ENCODE data around the gene SNAPC1. TPM values are rescaled to one million over a fixed set of nuclear protein-coding genes. Genes with fewer than 3 reads are reported as not detected.
"Not testable (repeated sequence)": the region's sequence is repeated elsewhere in the genome, so short reads cannot be mapped to it uniquely, and the experiment has no call there.

The SNAPC1 gene
- total and polyA plus RNA-seq, 12 donors: 3.2 to 12.7 (median 7.5) TPM

DNA sequence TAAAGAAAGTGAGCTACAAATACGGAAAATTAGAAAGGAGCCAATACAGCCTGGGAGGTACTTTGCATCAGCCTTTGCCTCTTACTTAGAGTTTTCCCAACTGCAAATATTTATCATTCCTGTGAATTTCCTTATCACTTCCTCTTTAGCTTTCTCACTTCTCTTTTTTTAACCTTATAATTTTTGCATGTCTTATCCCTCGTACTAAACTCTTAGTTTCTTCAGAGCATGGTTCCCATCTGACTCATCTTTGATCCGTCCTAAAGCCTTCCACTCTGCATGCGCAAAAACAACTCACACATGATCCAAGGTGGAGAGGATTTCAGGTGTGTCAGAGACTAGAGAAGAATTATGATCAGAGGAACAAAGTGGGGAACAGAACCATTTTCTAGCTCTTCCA, 9.6 kb upstream of the SNAPC1 start:
- Histone ChIP-seq H3K27me3 (no peaks in the 10 kb centered on the region), H3K27ac (no peak overlapping the region), H3K9me3 (replicated peaks in 1 of 3) (no peaks in the 10 kb centered on the region), H3K4me3 (no peak overlapping the region), H3K36me3 (replicated peaks in 1 of 2) (peaks cover 0 to 12% of the 10 kb centered on the region in 2 donors), H3K4me1 (replicated peaks in 1 of 2) (peaks cover 0 to 21% of the 10 kb centered on the region in 2 donors)
- TF ChIP-seq, protein P1, sequence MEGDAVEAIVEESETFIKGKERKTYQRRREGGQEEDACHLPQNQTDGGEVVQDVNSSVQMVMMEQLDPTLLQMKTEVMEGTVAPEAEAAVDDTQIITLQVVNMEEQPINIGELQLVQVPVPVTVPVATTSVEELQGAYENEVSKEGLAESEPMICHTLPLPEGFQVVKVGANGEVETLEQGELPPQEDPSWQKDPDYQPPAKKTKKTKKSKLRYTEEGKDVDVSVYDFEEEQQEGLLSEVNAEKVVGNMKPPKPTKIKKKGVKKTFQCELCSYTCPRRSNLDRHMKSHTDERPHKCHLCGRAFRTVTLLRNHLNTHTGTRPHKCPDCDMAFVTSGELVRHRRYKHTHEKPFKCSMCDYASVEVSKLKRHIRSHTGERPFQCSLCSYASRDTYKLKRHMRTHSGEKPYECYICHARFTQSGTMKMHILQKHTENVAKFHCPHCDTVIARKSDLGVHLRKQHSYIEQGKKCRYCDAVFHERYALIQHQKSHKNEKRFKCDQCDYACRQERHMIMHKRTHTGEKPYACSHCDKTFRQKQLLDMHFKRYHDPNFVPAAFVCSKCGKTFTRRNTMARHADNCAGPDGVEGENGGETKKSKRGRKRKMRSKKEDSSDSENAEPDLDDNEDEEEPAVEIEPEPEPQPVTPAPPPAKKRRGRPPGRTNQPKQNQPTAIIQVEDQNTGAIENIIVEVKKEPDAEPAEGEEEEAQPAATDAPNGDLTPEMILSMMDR (IDR thresholded peaks at IDR 0.05): no peak
- no peak for TF ChIP-seq POLR2A (IDR thresholded peaks at IDR 0.05)
- intact Hi-C loops (cut with DNase I): no loop called here
- peak in 1 of 7 donors; percentile 47 for DNase-seq
- 56 to 78% (median 66%) methylated on average over 4 of the region's 4 CpGs for WGBS, 4 donors

DNA sequence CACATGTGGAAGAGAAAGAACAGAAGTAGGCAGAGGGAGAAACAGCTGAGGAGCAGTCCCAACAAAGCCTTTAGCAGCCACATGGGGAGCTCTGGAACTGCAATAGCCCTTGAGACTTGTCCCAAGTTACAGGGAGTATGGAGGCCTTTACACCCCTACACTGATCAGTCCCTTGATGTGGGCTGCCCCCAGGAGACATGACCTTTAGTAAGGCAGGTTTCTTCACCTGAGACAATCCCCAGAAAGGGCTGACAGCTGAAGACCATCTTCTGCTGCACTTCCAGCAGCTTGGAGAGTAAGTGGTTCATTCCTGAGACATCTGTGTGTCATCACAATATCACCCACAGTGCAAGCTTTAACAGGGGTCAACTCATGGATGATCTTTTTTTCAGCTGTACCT, 8.6 kb upstream of the SNAPC1 start:
- no peak overlapping the region for H3K4me3 ChIP-seq
- H3K4me1 ChIP-seq (replicated peaks in 1 of 2): peaks cover 0 to 21% of the 10 kb centered on the region in 2 donors
- no peak for TF ChIP-seq POLR2A (IDR thresholded peaks at IDR 0.05)
- TF ChIP-seq, protein P1 (IDR thresholded peaks at IDR 0.05): peak in 1 of 6 experiments; percentile 10
- H3K9me3 ChIP-seq (replicated peaks in 1 of 3): no peaks in the 10 kb centered on the region
- no peak overlapping the region for H3K27ac ChIP-seq
- peaks cover 0 to 2% of the 10 kb centered on the region in 2 donors for H3K36me3 ChIP-seq (replicated peaks in 1 of 2)
- intact Hi-C loops (cut with DNase I): no loop called here
- DNase-seq: peak in 1 of 7 donors; percentile 51
- no peaks in the 10 kb centered on the region for H3K27me3 ChIP-seq

DNA sequence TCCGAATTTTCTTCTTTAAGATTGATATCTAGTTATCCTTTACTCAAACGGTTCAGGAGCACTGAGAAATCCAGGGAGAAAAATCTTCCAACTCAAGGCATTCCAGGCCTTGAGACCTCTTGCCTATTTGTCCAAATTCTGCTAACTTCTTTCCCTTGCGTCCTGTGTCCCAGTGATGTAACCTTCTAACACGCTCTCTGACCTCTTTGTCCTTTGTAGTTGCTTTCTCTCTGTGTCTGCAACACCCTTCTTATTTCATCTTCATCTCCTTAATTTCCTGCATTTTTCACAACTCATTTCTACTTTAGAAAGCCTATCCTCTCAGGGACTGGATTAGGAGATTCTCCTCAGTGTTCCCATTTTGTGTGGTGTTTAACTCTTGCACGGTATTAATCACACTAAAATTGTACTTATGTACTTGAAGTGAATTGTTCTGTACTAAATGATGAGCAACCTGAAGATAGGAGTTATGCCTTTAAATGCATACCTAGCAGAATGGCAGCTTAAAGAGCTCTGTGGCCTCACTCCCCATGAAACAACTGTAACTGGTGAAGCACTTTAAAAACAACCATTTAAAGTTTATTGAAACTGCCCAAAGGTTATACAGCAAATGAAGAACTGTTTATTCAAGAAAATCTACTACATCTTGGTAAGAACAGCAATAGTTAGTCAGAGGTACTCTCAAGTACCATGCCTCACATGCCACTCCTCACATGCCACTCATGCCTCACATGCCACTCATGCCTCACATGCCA, 7.4 kb upstream of the SNAPC1 start:
- no peaks in the 10 kb centered on the region for H3K27me3 ChIP-seq
- H3K36me3 ChIP-seq (replicated peaks in 1 of 2): no peaks in the 10 kb centered on the region
- WGBS, 4 donors: 57 to 67% (median 65%) methylated on average over 5 of the region's 5 CpGs
- no peak overlapping the region for H3K27ac ChIP-seq
- no peaks in the 10 kb centered on the region for H3K9me3 ChIP-seq (replicated peaks in 1 of 3)
- H3K4me1 ChIP-seq (replicated peaks in 1 of 2): peaks cover 0 to 18% of the 10 kb centered on the region in 2 donors
- intact Hi-C loops (cut with DNase I): no loop called here
- H3K4me3 ChIP-seq: no peak overlapping the region
- DNase-seq: no peak
- TF ChIP-seq, protein P1 (IDR thresholded peaks at IDR 0.05): no peak
- no peak for TF ChIP-seq POLR2A (IDR thresholded peaks at IDR 0.05)

DNA sequence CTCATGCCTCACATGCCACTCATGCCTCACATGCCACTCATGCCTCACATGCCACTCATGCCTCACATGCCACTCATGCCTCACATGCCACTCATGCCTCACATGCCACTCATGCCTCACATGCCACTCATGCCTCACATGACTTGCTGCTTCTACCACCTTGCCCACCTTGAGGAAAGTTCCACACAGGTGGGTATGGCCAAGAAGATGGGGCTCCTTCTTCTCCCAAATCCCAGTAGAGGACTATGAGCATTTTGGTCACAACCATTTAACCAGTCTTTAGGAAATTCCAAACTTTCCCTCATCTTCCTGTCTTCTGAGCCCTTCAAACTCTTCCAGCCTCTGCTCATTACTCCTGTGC, 6.9 kb upstream of the SNAPC1 start:
- H3K9me3 ChIP-seq (replicated peaks in 1 of 3); H3K27ac ChIP-seq; intact Hi-C loops (cut with DNase I); H3K27me3 ChIP-seq; H3K36me3 ChIP-seq (replicated peaks in 1 of 2); H3K4me3 ChIP-seq; DNase-seq: not testable (repeated sequence)
- H3K4me1 ChIP-seq (replicated peaks in 1 of 2): peaks cover 0 to 14% of the 10 kb centered on the region in 2 donors

DNA sequence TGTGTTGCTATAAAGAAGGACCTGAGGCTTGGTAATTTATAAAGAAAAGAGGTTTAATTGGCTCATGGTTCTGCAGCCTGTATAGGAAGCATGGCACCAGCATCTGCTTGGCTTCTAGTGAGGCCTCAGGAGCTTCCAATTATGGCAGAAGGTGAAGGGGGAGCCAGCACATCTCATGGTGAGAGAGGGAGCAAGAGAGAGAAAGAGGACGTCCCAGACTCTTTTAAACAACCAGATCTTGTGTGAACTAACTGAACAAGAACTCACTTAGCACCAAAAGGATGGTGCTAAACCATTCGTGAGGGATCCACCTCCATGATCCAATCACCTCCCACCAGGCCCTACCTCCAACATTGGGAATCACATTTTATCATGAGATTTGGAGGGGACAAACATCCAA, 6.1 kb upstream of the SNAPC1 start:
- intact Hi-C loops (cut with DNase I): no loop called here
- TF ChIP-seq, protein P1 (IDR thresholded peaks at IDR 0.05): no peak
- no peak for TF ChIP-seq POLR2A (IDR thresholded peaks at IDR 0.05)
- H3K27me3 ChIP-seq: no peaks in the 10 kb centered on the region
- H3K4me3 ChIP-seq: no peak overlapping the region
- H3K4me1 ChIP-seq (replicated peaks in 1 of 2): peaks cover 0 to 9% of the 10 kb centered on the region in 2 donors
- no peak for DNase-seq
- H3K36me3 ChIP-seq (replicated peaks in 1 of 2): no peaks in the 10 kb centered on the region
- WGBS, 4 donors: 44 to 97% (median 80%) methylated on average over 2 of the region's 2 CpGs
- no peaks in the 10 kb centered on the region for H3K9me3 ChIP-seq (replicated peaks in 1 of 3)
- H3K27ac ChIP-seq: no peak overlapping the region
